ENCODE data around the gene DSG1. TPM values are rescaled to one million over a fixed set of nuclear protein-coding genes. Genes with fewer than 3 reads are reported as not detected.

The DSG1 gene
- total RNA-seq, 1 donor, result not detected

DNA sequence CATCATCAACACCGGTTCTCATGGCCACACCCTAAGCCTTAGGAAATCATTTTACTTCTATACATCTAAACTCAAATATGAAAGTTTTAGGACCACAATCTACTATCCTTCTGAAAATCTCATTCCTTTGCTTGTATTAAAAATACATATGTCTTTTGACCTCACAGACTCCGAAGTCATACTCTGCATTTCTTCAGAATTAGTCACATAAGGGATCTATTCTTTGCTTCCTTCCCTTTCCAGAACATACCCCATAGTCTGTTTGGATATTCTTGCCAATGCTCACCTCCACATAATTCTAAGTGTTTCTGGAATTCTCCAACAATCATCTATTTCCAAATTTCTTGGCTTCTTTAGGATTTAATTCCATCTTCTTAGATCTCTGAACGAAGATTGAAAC is 14.2 kb upstream of the DSG1 start:
- H3K4me2 ChIP-seq (ENCODE audit: insufficient read depth, low read length), result no peak overlapping the region
- no peak for DNase-seq (ENCODE audit: insufficient read length, low spot score, missing footprints)

DNA sequence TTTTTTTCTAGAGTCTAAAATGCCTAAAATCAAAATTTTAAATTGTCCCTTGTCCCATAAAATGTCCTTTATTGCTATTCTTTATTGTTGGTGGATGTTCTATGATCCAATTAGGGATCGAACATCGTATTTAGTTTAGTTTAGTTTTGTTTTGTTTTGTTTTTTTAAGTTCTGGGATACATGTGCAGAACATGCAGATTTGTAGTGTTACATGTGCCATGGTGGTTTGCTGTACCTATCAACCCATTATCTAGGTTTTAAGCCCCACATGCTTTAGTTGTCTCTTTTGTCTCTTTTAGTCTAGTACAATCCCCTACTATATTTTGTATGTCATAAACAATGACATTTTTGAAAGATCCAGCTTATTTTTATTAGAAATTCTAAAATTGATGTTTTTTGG is 8.8 kb upstream of the DSG1 start:
- H2AFZ ChIP-seq (ENCODE audit: low read length), result no peak overlapping the region
- H3K9me3 ChIP-seq (ENCODE audit: low read depth, low read length), result no peaks in the 10 kb centered on the region
- no peak overlapping the region for H3K4me2 ChIP-seq (ENCODE audit: insufficient read depth, low read length)
- no peak overlapping the region for H3K4me3 ChIP-seq (ENCODE audit: insufficient read depth, low read length)
- no peaks in the 10 kb centered on the region for H3K79me2 ChIP-seq (ENCODE audit: insufficient read depth, low read length)
- H3K36me3 ChIP-seq (ENCODE audit: insufficient read depth, low read length), result no peaks in the 10 kb centered on the region
- H4K20me1 ChIP-seq (ENCODE audit: insufficient read depth, low read length), result no peaks in the 10 kb centered on the region
- DNase-seq (ENCODE audit: insufficient read length, low spot score, missing footprints), result no peak
- H3K27ac ChIP-seq (ENCODE audit: low read depth, low read length), result no peak overlapping the region
- TF ChIP-seq, protein P1, sequence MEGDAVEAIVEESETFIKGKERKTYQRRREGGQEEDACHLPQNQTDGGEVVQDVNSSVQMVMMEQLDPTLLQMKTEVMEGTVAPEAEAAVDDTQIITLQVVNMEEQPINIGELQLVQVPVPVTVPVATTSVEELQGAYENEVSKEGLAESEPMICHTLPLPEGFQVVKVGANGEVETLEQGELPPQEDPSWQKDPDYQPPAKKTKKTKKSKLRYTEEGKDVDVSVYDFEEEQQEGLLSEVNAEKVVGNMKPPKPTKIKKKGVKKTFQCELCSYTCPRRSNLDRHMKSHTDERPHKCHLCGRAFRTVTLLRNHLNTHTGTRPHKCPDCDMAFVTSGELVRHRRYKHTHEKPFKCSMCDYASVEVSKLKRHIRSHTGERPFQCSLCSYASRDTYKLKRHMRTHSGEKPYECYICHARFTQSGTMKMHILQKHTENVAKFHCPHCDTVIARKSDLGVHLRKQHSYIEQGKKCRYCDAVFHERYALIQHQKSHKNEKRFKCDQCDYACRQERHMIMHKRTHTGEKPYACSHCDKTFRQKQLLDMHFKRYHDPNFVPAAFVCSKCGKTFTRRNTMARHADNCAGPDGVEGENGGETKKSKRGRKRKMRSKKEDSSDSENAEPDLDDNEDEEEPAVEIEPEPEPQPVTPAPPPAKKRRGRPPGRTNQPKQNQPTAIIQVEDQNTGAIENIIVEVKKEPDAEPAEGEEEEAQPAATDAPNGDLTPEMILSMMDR (IDR thresholded peaks at IDR 0.05; ENCODE audit: extremely low read depth, low read depth, low read length), result no peak
- H3K27me3 ChIP-seq (ENCODE audit: insufficient read depth, low read length), result no peaks in the 10 kb centered on the region
- H3K4me1 ChIP-seq (ENCODE audit: insufficient read depth, low read length), result no peaks in the 10 kb centered on the region

More for the DNA sequence above, 14.2 kb upstream of the DSG1 start:
- Histone ChIP-seq H3K27me3 (ENCODE audit: insufficient read depth, low read length) (no peaks in the 10 kb centered on the region), H3K9me3 (ENCODE audit: low read depth, low read length) (no peaks in the 10 kb centered on the region), H2AFZ (ENCODE audit: low read length) (no peak overlapping the region), H3K27ac (ENCODE audit: low read depth, low read length) (no peak overlapping the region), H3K36me3 (ENCODE audit: insufficient read depth, low read length) (no peaks in the 10 kb centered on the region), H3K4me1 (ENCODE audit: insufficient read depth, low read length) (no peaks in the 10 kb centered on the region), H4K20me1 (ENCODE audit: insufficient read depth, low read length) (no peaks in the 10 kb centered on the region), H3K79me2 (ENCODE audit: insufficient read depth, low read length) (no peaks in the 10 kb centered on the region), H3K4me3 (ENCODE audit: insufficient read depth, low read length) (no peak overlapping the region)
- TF ChIP-seq, protein P1 (IDR thresholded peaks at IDR 0.05; ENCODE audit: extremely low read depth, low read depth, low read length), result no peak

DNA sequence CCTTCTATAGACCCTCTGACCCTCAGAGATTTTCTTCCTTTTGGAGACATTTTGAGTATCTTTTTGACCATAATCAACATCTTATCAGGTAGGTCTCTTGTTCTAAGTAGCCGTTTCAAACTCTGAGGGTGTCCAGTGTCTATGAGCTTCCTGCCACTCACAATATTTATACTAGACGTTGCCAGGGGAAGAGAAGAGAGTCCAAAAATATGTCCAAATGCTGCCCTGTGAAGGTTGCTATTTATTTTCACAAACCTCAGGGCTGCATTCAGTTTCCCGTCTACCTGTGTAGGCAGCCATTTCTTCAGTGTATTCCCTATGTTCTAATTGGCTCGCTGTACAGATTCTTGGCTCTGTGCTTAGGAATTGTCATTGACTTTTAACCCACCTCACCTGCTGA is 986 bp upstream of the DSG1 start:
- Histone ChIP-seq H3K4me3 (ENCODE audit: insufficient read depth, low read length) (no peak overlapping the region), H4K20me1 (ENCODE audit: insufficient read depth, low read length) (no peaks in the 10 kb centered on the region), H3K36me3 (ENCODE audit: insufficient read depth, low read length) (no peaks in the 10 kb centered on the region), H3K9me3 (ENCODE audit: low read depth, low read length) (no peaks in the 10 kb centered on the region), H3K4me2 (ENCODE audit: insufficient read depth, low read length) (no peak overlapping the region), H3K27ac (ENCODE audit: low read depth, low read length) (no peak overlapping the region), H2AFZ (ENCODE audit: low read length) (no peak overlapping the region), H3K4me1 (ENCODE audit: insufficient read depth, low read length) (no peaks in the 10 kb centered on the region), H3K27me3 (ENCODE audit: insufficient read depth, low read length) (no peaks in the 10 kb centered on the region), H3K79me2 (ENCODE audit: insufficient read depth, low read length) (no peaks in the 10 kb centered on the region)
- no peak for DNase-seq (ENCODE audit: insufficient read length, low spot score, missing footprints)
- TF ChIP-seq, protein P1 (IDR thresholded peaks at IDR 0.05; ENCODE audit: extremely low read depth, low read depth, low read length), result no peak

DNA sequence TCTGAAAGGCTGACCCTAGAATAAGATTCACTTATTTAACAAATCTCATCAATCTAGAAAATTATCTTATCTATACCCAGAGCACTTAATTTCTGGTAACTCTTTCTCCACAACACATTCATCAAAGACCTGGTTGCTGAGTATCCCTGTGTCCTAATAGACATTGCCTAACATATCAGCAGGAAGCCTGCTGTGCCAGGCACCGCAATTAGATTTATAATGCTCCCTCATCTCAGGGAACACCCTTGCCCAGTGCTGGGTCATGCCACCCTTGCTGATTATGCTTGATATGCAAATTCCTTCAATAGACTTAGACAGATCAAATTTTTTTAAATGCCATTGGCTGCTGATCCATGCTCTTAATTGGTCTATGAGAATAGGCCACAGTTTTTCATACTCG is 3.8 kb downstream of the DSG1 start:
- Histone ChIP-seq H3K4me1 (ENCODE audit: insufficient read depth, low read length) (peaks cover 5% of the 10 kb centered on the region), H3K4me2 (ENCODE audit: insufficient read depth, low read length) (no peak overlapping the region), H3K9me3 (ENCODE audit: low read depth, low read length) (no peaks in the 10 kb centered on the region), H3K79me2 (ENCODE audit: insufficient read depth, low read length) (no peaks in the 10 kb centered on the region), H4K20me1 (ENCODE audit: insufficient read depth, low read length) (no peaks in the 10 kb centered on the region), H3K27me3 (ENCODE audit: insufficient read depth, low read length) (peaks cover 3% of the 10 kb centered on the region), H3K36me3 (ENCODE audit: insufficient read depth, low read length) (no peaks in the 10 kb centered on the region), H2AFZ (ENCODE audit: low read length) (no peak overlapping the region), H3K27ac (ENCODE audit: low read depth, low read length) (no peak overlapping the region), H3K4me3 (ENCODE audit: insufficient read depth, low read length) (no peak overlapping the region)
- TF ChIP-seq, protein P1 (IDR thresholded peaks at IDR 0.05; ENCODE audit: extremely low read depth, low read depth, low read length), result no peak
- no peak for DNase-seq (ENCODE audit: insufficient read length, low spot score, missing footprints)

Measured in osteoblast (primary cell).